Upper lobe of left lung (tissue), 4 donors: ENCODE measurements around the gene SUSD3.

Source experiments
- CTCF ChIP-seq, 6 experiments: fragments of 450-650 bp in 4 of 6; fragments of 200-600 bp in 2 of 6; sonication (generic) in 2 of 6; IDR thresholded peaks; one replicate each; pipeline ENCODE4 v1.5.1; 2016 to 2019; ENCODE audit warnings: antibody characterized with exemption in 6 of 6
- POLR2A ChIP-seq, 4 donors: fragments of 450-650 bp; IDR thresholded peaks; one replicate each; pipeline ENCODE4 v1.5.1; 2016 to 2017; ENCODE audit warnings: antibody characterized with exemption in 4 of 4, mild to moderate bottlenecking in 2 of 4
- POLR2AphosphoS5 ChIP-seq, 2 donors: sonication (generic); formaldehyde crosslinking; IDR thresholded peaks; one replicate each; pipeline ENCODE4 v1.5.1; 2017; ENCODE audit warnings: antibody characterized with exemption in 2 of 2

DNA sequence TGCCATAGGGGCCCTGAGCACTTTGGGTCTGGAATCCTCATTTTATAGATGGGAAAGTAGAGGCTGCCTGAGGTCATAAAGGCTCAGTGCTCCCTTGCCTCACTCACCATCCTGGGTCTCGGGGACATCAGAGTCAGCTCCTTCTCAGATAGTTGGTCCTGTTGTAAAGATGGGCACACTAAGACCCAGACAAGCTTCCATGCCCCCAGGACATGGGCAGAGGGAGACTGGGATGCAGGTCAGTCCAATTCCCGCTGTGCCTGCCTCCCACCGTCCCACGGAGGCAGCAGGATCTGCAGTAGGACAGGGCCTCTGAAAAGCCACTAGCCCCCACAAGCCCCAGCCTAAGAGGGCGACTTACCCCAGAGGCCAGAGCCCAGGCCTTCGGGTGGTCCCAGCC lies 19.0 kb upstream of the SUSD3 start:
- TF ChIP-seq CTCF (IDR thresholded peaks at IDR 0.05) (no peak), POLR2A (IDR thresholded peaks at IDR 0.05) (no peak), POLR2AphosphoS5 (IDR thresholded peaks at IDR 0.05) (no peak)
